ENCODE measurements around the gene U2SURP.

DNA sequence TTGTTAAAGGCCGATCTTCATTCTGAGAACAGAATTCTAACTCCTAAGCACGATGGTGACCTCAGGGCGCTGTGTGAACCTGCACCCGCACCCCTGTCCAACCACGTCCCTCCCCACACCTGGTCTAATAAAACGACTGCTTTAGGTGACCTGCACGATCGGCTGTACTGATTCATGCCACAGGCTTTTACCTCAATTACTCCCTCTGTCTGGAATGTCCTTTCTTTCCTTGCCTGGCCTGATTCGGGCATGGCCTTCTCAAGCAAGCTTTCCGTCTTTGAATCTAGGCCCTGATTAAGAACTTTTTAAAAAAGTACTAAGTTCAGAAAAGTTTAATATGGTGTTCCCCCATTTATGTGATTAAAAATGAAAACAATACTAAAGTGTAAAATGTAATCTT, 842 bp upstream of the U2SURP start:
- TF ChIP-seq GATA3 (IDR thresholded peaks at IDR 0.05; ENCODE audit: low read depth, low read length), result no peak
- TF ChIP-seq GATA2 (IDR thresholded peaks at IDR 0.05; ENCODE audit: low read depth, low read length), result no peak
